Neuronal stem cell (in vitro differentiated cells): ENCODE results near the gene RASA3.

Experiments
- DNase-seq: peaks from one replicate; pipeline ENCODE4 v3.0.0-alpha.2; 2013; ENCODE audit warnings: low spot score
- H2AFZ ChIP-seq: one replicate; pipeline ENCODE4 v1.6.1; 2013; ENCODE audit warnings: mild to moderate bottlenecking, low read length, inconsistent platforms
- H2AK5ac ChIP-seq: 2 replicates; pipeline ENCODE4 v1.6.1; 2013; ENCODE audit warnings: low read depth, mild to moderate bottlenecking, inconsistent platforms, low read length, moderate library complexity, mixed read lengths
- H2BK120ac ChIP-seq: 2 replicates; pipeline ENCODE4 v1.6.1; 2013; ENCODE audit warnings: low read depth, mild to moderate bottlenecking, inconsistent platforms, low read length, moderate library complexity, mixed read lengths
- H2BK12ac ChIP-seq: one replicate; pipeline ENCODE4 v1.6.1; 2013; ENCODE audit warnings: low read length, inconsistent platforms
- H2BK15ac ChIP-seq: 2 replicates; pipeline ENCODE4 v1.6.1; 2013; ENCODE audit warnings: mild to moderate bottlenecking, low read length, inconsistent platforms, mixed read lengths
- H2BK5ac ChIP-seq: one replicate; pipeline ENCODE4 v1.6.1; 2013; ENCODE audit warnings: inconsistent platforms, mild to moderate bottlenecking, low read length, moderate library complexity
- H3K14ac ChIP-seq: one replicate; pipeline ENCODE4 v1.6.1; 2013; ENCODE audit warnings: low read length, inconsistent platforms
- H3K18ac ChIP-seq: 2 replicates; pipeline ENCODE4 v1.6.1; 2013; ENCODE audit warnings: low read length, inconsistent platforms
- H3K23ac ChIP-seq: 2 replicates; pipeline ENCODE4 v1.6.1; 2013; ENCODE audit warnings: low read depth, mild to moderate bottlenecking, mixed read lengths, low read length, inconsistent platforms; ENCODE audit not compliant: poor library complexity
- H3K27ac ChIP-seq: replicated peaks from 3 replicates; pipeline ENCODE4 v1.5.1; 2013; ENCODE audit warnings: low read length, inconsistent platforms
- H3K27me3 ChIP-seq, 3 experiments: 2 replicates each; pipeline ENCODE4 v1.6.1; 2013; ENCODE audit warnings: low read length in 3 of 3, mild to moderate bottlenecking in 2 of 3, inconsistent platforms in 1 of 3, low read depth in 1 of 3, mixed read lengths in 1 of 3, moderate library complexity in 1 of 3; ENCODE audit not compliant: control insufficient read depth in 3 of 3, insufficient read depth in 3 of 3
- H3K36me3 ChIP-seq, 2 donors: replicated peaks in 1 of 2; 2 replicates each; pipeline ENCODE4 v1.6.1; 2013; ENCODE audit warnings: low read length in 2 of 2; ENCODE audit not compliant: control insufficient read depth in 2 of 2, insufficient read depth in 2 of 2
- H3K4ac ChIP-seq: 2 replicates; pipeline ENCODE4 v1.6.1; 2013; ENCODE audit warnings: inconsistent platforms, mild to moderate bottlenecking, low read length, moderate library complexity
- H3K4me1 ChIP-seq, 2 donors: 1 replicate in 1 of 2; 2 replicates in 1 of 2; pipeline ENCODE4 v1.6.1; 2013; ENCODE audit warnings: low read length in 2 of 2, low read depth in 1 of 2; ENCODE audit not compliant: control insufficient read depth in 2 of 2, insufficient read depth in 1 of 2
- H3K4me2 ChIP-seq: one replicate; pipeline ENCODE4 v1.6.1; 2013; ENCODE audit warnings: mild to moderate bottlenecking, low read length, inconsistent platforms; ENCODE audit not compliant: insufficient read depth, poor library complexity, severe bottlenecking
- H3K4me3 ChIP-seq, 2 donors: 2 replicates each; pipeline ENCODE4 v1.5.1; 2013; ENCODE audit warnings: low read length in 2 of 2, mild to moderate bottlenecking in 2 of 2, inconsistent platforms in 1 of 2, moderate library complexity in 1 of 2
- H3K79me1 ChIP-seq: one replicate; pipeline ENCODE4 v1.6.1; 2013; ENCODE audit warnings: low read depth, mild to moderate bottlenecking, inconsistent platforms, low read length, moderate library complexity
- H3K9ac ChIP-seq: one replicate; pipeline ENCODE4 v1.6.1; 2013; ENCODE audit warnings: mild to moderate bottlenecking, low read depth, low read length, inconsistent platforms; ENCODE audit not compliant: poor library complexity
- H3K9me3 ChIP-seq, 2 donors: replicated peaks in 1 of 2; 2 replicates each; pipeline versions ENCODE3 to v1.6.1; 2013; ENCODE audit warnings: low read length in 2 of 2, mild to moderate bottlenecking in 2 of 2, inconsistent platforms in 1 of 2, low read depth in 1 of 2, mixed read lengths in 1 of 2, moderate library complexity in 1 of 2; ENCODE audit not compliant: control insufficient read depth in 2 of 2, insufficient read depth in 1 of 2
- H4K8ac ChIP-seq: one replicate; pipeline ENCODE4 v1.6.1; 2013; ENCODE audit warnings: low read depth, mild to moderate bottlenecking, inconsistent platforms, low read length, moderate library complexity
- H4K91ac ChIP-seq: one replicate; pipeline ENCODE4 v1.6.1; 2013; ENCODE audit warnings: low read length, low read depth, mild to moderate bottlenecking, inconsistent platforms; ENCODE audit not compliant: poor library complexity
- WGBS, 2 donors: extraction: QIAGEN DNeasy Blood & Tissue Kit; methylation state at CpG; one replicate each; pipeline ENCODE4 v1.1.7; 2013; ENCODE audit warnings: missing lambda C conversion rate in 2 of 2, mixed read lengths in 1 of 2; ENCODE audit not compliant: insufficient read length in 2 of 2, insufficient replicate concordance in 1 of 2; ENCODE audit errors: extremely low coverage in 2 of 2; 5-methylcytosine and 5-hydroxymethylcytosine counted together

RASA3 gene

GRCh38 chr13:113937527-113938180 lies 194.8 kb downstream of the RASA3 start:
- no peak for DNase-seq
- Histone ChIP-seq H2BK120ac (no peak overlapping the region), H2AFZ (peak overlapping the region; percentile 30), H2BK12ac (no peak overlapping the region), H3K27ac (no peak overlapping the region), H3K23ac (no peak overlapping the region), H2BK15ac (no peak overlapping the region), H3K9me3 (no peaks in the 10 kb centered on the region), H3K18ac (no peak overlapping the region), H3K9ac (peak overlapping the region; percentile 34), H3K14ac (no peak overlapping the region), H3K79me1 (no peaks in the 10 kb centered on the region), H3K27me3 (no peaks in the 10 kb centered on the region), H3K4me3 (no peak overlapping the region), H3K4me2 (no peak overlapping the region), H3K36me3 (no peaks in the 10 kb centered on the region), H3K4ac (no peak overlapping the region), H2BK5ac (no peak overlapping the region), H3K4me1 (peaks cover 6 to 25% of the 10 kb centered on the region in 2 donors), H4K8ac (no peak overlapping the region), H2AK5ac (no peak overlapping the region), H4K91ac (no peak overlapping the region)
- no CpG with 5 or more reads among the region's 20 CpGs for WGBS, 2 donors

GRCh38 chr13:113937073-113937472 lies 195.3 kb downstream of the RASA3 start:
- Histone ChIP-seq H4K8ac (no peak overlapping the region), H3K4me2 (no peak overlapping the region), H3K27me3 (no peaks in the 10 kb centered on the region), H2BK5ac (no peak overlapping the region), H4K91ac (no peak overlapping the region), H3K27ac (no peak overlapping the region), H3K14ac (no peak overlapping the region), H3K79me1 (peaks cover 2% of the 10 kb centered on the region), H3K23ac (no peak overlapping the region), H3K9ac (no peak overlapping the region), H2BK120ac (no peak overlapping the region), H3K4me1 (peaks cover 6 to 25% of the 10 kb centered on the region in 2 donors), H3K9me3 (peaks cover 0 to under 1% of the 10 kb centered on the region in 2 donors), H3K4me3 (no peak overlapping the region), H2AFZ (no peak overlapping the region), H2BK15ac (no peak overlapping the region), H2AK5ac (no peak overlapping the region), H3K4ac (no peak overlapping the region), H2BK12ac (no peak overlapping the region), H3K18ac (no peak overlapping the region), H3K36me3 (no peaks in the 10 kb centered on the region)
- WGBS, 2 donors = no CpG with 5 or more reads among the region's 12 CpGs
- no peak for DNase-seq

DNA sequence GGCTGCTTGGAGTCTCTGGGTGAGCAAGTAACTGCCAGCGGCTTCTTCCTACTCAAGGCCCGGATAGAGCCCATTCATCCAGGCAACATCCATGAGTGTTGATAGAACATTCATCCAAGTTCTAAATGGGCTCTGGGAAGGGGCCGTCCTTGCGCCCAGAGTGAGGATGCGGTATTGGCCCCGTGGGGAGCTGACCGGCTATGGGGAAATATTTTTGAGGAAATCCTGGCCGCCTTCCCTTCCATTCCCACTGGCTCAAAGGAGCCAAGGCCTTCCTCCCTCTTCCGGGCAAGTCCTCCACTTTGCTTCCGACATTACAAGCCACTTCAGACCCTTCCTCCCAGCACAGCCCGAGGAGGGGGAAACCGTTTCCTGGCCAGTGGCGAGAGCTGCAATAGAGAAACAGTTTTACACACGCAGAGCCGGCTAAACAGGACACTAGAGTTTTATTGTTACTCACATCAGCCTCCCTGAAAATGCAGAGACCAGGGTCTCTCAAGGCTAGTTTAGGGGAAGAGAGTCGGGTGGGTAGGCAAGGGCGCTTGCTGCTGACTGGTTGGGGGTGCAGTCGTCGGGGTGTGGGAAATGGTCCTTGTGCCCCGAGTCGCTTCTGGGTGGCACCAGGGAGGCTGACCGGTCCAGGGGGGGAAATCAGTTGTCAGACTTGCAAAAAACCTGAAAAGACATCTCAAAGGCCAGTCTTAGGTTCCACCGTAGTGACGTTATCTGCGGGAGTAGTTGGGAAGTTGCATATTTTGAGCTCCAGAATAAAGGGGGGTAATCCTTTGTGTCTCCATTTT lies 196.1 kb downstream of the RASA3 start:
- Histone ChIP-seq H2BK15ac (no peak overlapping the region), H3K9me3 (peaks cover 2% of the 10 kb centered on the region in 2 donors), H3K23ac (no peak overlapping the region), H2BK12ac (no peak overlapping the region), H3K4me2 (no peak overlapping the region), H3K9ac (no peak overlapping the region), H2AK5ac (peak overlapping the region; percentile 12), H3K4me1 (peaks cover 6 to 25% of the 10 kb centered on the region in 2 donors), H2BK120ac (no peak overlapping the region), H3K4ac (no peak overlapping the region), H2AFZ (peak overlapping the region; percentile 88), H3K27me3 (no peaks in the 10 kb centered on the region), H4K91ac (no peak overlapping the region), H3K79me1 (peaks cover 2% of the 10 kb centered on the region), H3K27ac (no peak overlapping the region), H3K14ac (no peak overlapping the region), H3K18ac (peak overlapping the region; percentile 3), H3K4me3 (no peak overlapping the region), H3K36me3 (no peaks in the 10 kb centered on the region), H4K8ac (no peak overlapping the region), H2BK5ac (no peak overlapping the region)
- WGBS, 2 donors = no CpG with 5 or more reads among the region's 25 CpGs
- no peak for DNase-seq
